ENCODE measurements around the gene LASP1. TPM values are rescaled to one million over a fixed set of nuclear protein-coding genes. Genes with fewer than 3 reads are reported as not detected.

The LASP1 gene
- total and polyA plus RNA-seq, 2 experiments from 2014 or later: 198 to 250 TPM

- H3K27ac ChIP-seq: no peak overlapping the region
- no peak overlapping the region for H3K4me3 ChIP-seq
- 0 out of 2 replicates have a peak overlapping the region, but pooled peaks have one; percentile 11 for H2AFZ ChIP-seq
- no peak overlapping the region for H3K4me2 ChIP-seq (ENCODE audit: unreplicated experiment)
- no peaks in the 10 kb centered on the region for H3K9me3 ChIP-seq (ENCODE audit: low read depth)
- H3K36me3 ChIP-seq (ENCODE audit: low read depth): no peaks in the 10 kb centered on the region
- H3K9ac ChIP-seq: no peak overlapping the region
- peaks cover 20% of the 10 kb centered on the region; the same call in 1 of the 2 replicates for H3F3A ChIP-seq (ENCODE audit: insufficient read depth)
- no peaks in the 10 kb centered on the region for H4K20me1 ChIP-seq (ENCODE audit: insufficient read depth)
- in situ Hi-C loops (cut with MboI): no loop called here
- no peaks in the 10 kb centered on the region for H3K27me3 ChIP-seq (replicated peaks; ENCODE audit: insufficient read depth)
- no peaks in the 10 kb centered on the region for H3K79me2 ChIP-seq (ENCODE audit: insufficient read depth)
- peaks cover 16% of the 10 kb centered on the region for H3K4me1 ChIP-seq (ENCODE audit: insufficient read depth)
- TF ChIP-seq EZH2phosphoT487 (IDR thresholded peaks at IDR 0.05; ENCODE audit: insufficient read depth, low read depth) (no peak), EZH2 (IDR thresholded peaks at IDR 0.05; ENCODE audit: insufficient read depth, poor library complexity, severe bottlenecking) (no peak)
- WGBS, 2 experiments (ENCODE audit: low coverage in 1 of 2, low lambda C conversion rate in 2 of 2, missing lambda C conversion rate in 2 of 2): 83 to 88% methylated on average over 4 of the region's 4 CpGs
- H3K9me2 ChIP-seq (ENCODE audit: insufficient read depth): no peaks in the 10 kb centered on the region
- DNase-seq: no peak
These were observed 91.6 kb downstream of the LASP1 start for GRCh38 chr17:38961413-38961812.

GRCh38 chr17:38967290-38967738 lies 97.5 kb downstream of the LASP1 start, which contains the start of gene FBXO47:
TSS of gene FBXO47 (minus strand) at chr17:38967403. CDS start at chr17:38963025, 4,378 bp downstream.
- no peak for TF ChIP-seq EZH2 (IDR thresholded peaks at IDR 0.05; ENCODE audit: insufficient read depth, poor library complexity, severe bottlenecking)
- no peak for TF ChIP-seq EZH2phosphoT487 (IDR thresholded peaks at IDR 0.05; ENCODE audit: insufficient read depth, low read depth)
- in situ Hi-C loops (cut with MboI): no loop called here
- 5 to 9% methylated on average over 21 of the region's 21 CpGs for WGBS, 2 experiments (ENCODE audit: low coverage in 1 of 2, low lambda C conversion rate in 2 of 2, missing lambda C conversion rate in 2 of 2)
- no peaks in the 10 kb centered on the region for H3K79me2 ChIP-seq (ENCODE audit: insufficient read depth)
- no peaks in the 10 kb centered on the region for H4K20me1 ChIP-seq (ENCODE audit: insufficient read depth)
- peak within 1 kb of the TSS; percentile 78 for H3K4me2 ChIP-seq (ENCODE audit: unreplicated experiment)
- H3K9me2 ChIP-seq (ENCODE audit: insufficient read depth): no peaks in the 10 kb centered on the region
- H3K4me3 ChIP-seq: peak within 1 kb of the TSS; percentile 71
- no peaks in the 10 kb centered on the region for H3K36me3 ChIP-seq (ENCODE audit: low read depth)
- H3K27ac ChIP-seq: peak within 1 kb of the TSS; percentile 21; the same call in 1 of the 2 replicates
- H3K9me3 ChIP-seq (ENCODE audit: low read depth): no peaks in the 10 kb centered on the region
- H3K27me3 ChIP-seq (replicated peaks; ENCODE audit: insufficient read depth): no peaks in the 10 kb centered on the region
- peak within 1 kb of the TSS; percentile 98 for H2AFZ ChIP-seq
- H3K4me1 ChIP-seq (ENCODE audit: insufficient read depth): peaks cover 5% of the 10 kb centered on the region; the same call in 1 of the 2 replicates
- DNase-seq: peak; percentile 98
- no peaks in the 10 kb centered on the region for H3F3A ChIP-seq (ENCODE audit: insufficient read depth)
- H3K9ac ChIP-seq: peak within 1 kb of the TSS; percentile 71

- DNase-seq: no peak
- no peaks in the 10 kb centered on the region for H3K9me3 ChIP-seq (ENCODE audit: low read depth)
- H3K4me3 ChIP-seq: no peak overlapping the region
- WGBS, 2 experiments (ENCODE audit: low coverage in 1 of 2, low lambda C conversion rate in 2 of 2, missing lambda C conversion rate in 2 of 2): 61 to 62% methylated on average over 4 of the region's 4 CpGs
- H3K27ac ChIP-seq: no peak overlapping the region
- TF ChIP-seq EZH2 (IDR thresholded peaks at IDR 0.05; ENCODE audit: insufficient read depth, poor library complexity, severe bottlenecking): no peak
- no peak for TF ChIP-seq EZH2phosphoT487 (IDR thresholded peaks at IDR 0.05; ENCODE audit: insufficient read depth, low read depth)
- H3K9ac ChIP-seq: no peak overlapping the region
- H3F3A ChIP-seq (ENCODE audit: insufficient read depth): no peaks in the 10 kb centered on the region
- H3K4me1 ChIP-seq (ENCODE audit: insufficient read depth): peaks cover 5% of the 10 kb centered on the region; the same call in 1 of the 2 replicates
- no peaks in the 10 kb centered on the region for H3K79me2 ChIP-seq (ENCODE audit: insufficient read depth)
- H3K36me3 ChIP-seq (ENCODE audit: low read depth): no peaks in the 10 kb centered on the region
- H2AFZ ChIP-seq: no peak overlapping the region
- no peaks in the 10 kb centered on the region for H4K20me1 ChIP-seq (ENCODE audit: insufficient read depth)
- no peaks in the 10 kb centered on the region for H3K27me3 ChIP-seq (replicated peaks; ENCODE audit: insufficient read depth)
- no peak overlapping the region for H3K4me2 ChIP-seq (ENCODE audit: unreplicated experiment)
- in situ Hi-C loops (cut with MboI): no loop called here
- H3K9me2 ChIP-seq (ENCODE audit: insufficient read depth): no peaks in the 10 kb centered on the region
These were observed 99.4 kb downstream of the LASP1 start for GRCh38 chr17:38969281-38969680.

GRCh38 chr17:38970128-38970527 lies 100.3 kb downstream of the LASP1 start:
- Histone ChIP-seq H2AFZ (no peak overlapping the region), H3K27me3 (replicated peaks; ENCODE audit: insufficient read depth) (no peaks in the 10 kb centered on the region), H4K20me1 (ENCODE audit: insufficient read depth) (no peaks in the 10 kb centered on the region), H3K4me3 (no peak overlapping the region), H3K9me3 (ENCODE audit: low read depth) (no peaks in the 10 kb centered on the region), H3K4me1 (ENCODE audit: insufficient read depth) (peaks cover 5% of the 10 kb centered on the region; the same call in 1 of the 2 replicates), H3K79me2 (ENCODE audit: insufficient read depth) (no peaks in the 10 kb centered on the region), H3K4me2 (ENCODE audit: unreplicated experiment) (no peak overlapping the region), H3K36me3 (ENCODE audit: low read depth) (no peaks in the 10 kb centered on the region), H3F3A (ENCODE audit: insufficient read depth) (no peaks in the 10 kb centered on the region), H3K9ac (no peak overlapping the region), H3K27ac (no peak overlapping the region), H3K9me2 (ENCODE audit: insufficient read depth) (no peaks in the 10 kb centered on the region)
- DNase-seq: no peak
- in situ Hi-C loops (cut with MboI): no loop called here
- TF ChIP-seq EZH2phosphoT487 (IDR thresholded peaks at IDR 0.05; ENCODE audit: insufficient read depth, low read depth) (no peak), EZH2 (IDR thresholded peaks at IDR 0.05; ENCODE audit: insufficient read depth, poor library complexity, severe bottlenecking) (no peak)
- 46 to 56% methylated on average over 4 of the region's 4 CpGs for WGBS, 2 experiments (ENCODE audit: low coverage in 1 of 2, low lambda C conversion rate in 2 of 2, missing lambda C conversion rate in 2 of 2)

All from GM23248 (cell line).